ENCODE results near the gene PKN1.
"Not testable (repeated sequence)": the region's sequence is repeated elsewhere in the genome, so short reads cannot be mapped to it uniquely, and the experiment has no call there.

Gene PKN1

DNA sequence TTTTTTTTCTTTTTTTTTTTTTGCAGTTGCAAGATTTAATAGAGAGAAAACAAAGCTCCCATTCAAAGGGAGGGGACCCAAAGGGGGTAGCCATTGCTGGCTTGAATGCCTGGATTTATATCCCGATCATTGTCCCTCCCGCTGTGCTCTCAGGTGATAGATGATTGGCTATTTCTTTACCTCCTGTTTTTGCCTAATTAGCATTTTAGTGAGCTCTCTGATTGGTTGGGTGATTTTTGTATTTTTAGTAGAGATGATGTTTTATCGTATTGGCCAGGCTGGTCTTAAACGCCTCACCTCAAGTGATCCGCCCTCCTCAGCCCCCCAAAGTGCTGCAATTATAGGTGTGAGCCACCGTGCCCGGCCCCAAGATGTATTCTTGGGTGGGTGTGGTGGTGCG lies 71.5 kb downstream of the PKN1 start:
- 0% methylated on average over 1 of the region's 8 CpGs for whole genome bisulfite sequencing (ENCODE audit: insufficient coverage, insufficient read length)
- not testable (repeated sequence) for H3K27me3 ChIP-seq (ENCODE audit: control insufficient read depth, insufficient read depth, low read length); H3K36me3 ChIP-seq (ENCODE audit: control insufficient read depth, insufficient read depth, low read length); H3K27ac ChIP-seq (ENCODE audit: low read length); H3K4me1 ChIP-seq (ENCODE audit: control insufficient read depth, insufficient read depth, low read length); H3K4me3 ChIP-seq (ENCODE audit: low read length); DNase-seq (ENCODE audit: low read depth, low spot score); H3K9me3 ChIP-seq (ENCODE audit: control insufficient read depth, insufficient read depth, low read length)

DNA sequence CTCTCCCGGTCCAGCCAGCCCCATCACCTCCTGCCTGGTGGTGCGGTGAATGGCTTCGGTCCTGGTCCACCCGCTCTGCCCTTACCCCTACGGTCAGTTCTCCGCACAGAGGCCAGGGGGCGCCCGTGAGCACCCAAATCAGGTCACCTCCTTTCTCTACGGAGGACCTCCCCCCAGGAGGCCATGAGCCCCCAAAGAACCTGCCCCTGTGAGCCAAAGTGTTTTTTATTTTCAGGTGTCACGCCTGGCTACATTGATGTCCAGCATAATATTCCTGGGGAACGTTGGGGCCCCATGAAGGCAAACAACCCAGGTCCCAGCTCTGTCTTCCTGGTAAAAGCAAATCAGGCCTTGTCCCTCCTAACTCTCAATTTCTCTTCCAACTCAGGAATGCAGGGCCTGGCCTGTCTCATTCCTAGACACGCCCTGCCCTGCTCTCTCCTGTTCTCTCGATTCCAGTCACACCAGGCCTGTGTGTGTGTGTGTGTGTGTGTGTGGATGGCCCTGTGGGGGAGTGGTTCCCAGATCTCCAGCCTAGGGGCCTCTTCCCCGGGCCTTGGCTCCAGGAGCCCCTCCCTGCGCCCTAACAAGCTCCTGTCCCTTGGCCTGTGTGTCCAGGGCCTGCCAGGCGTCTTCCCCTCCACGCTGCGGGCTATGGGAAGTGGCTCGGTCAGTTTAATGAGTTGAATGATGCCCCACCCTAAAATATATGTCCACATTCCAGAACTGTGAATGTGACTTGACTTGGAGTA lies 72.6 kb downstream of the PKN1 start:
- Histone ChIP-seq H3K9me3 (ENCODE audit: control insufficient read depth, insufficient read depth, low read length) (no peaks in the 10 kb centered on the region), H3K27ac (ENCODE audit: low read length) (no peak overlapping the region), H3K4me1 (ENCODE audit: control insufficient read depth, insufficient read depth, low read length) (no peaks in the 10 kb centered on the region), H3K4me3 (ENCODE audit: low read length) (no peak overlapping the region), H3K27me3 (ENCODE audit: control insufficient read depth, insufficient read depth, low read length) (no peaks in the 10 kb centered on the region), H3K36me3 (ENCODE audit: control insufficient read depth, insufficient read depth, low read length) (no peaks in the 10 kb centered on the region)
- no CpG with 5 or more reads among the region's 19 CpGs for whole genome bisulfite sequencing (ENCODE audit: insufficient coverage, insufficient read length)
- no peak for DNase-seq (ENCODE audit: low read depth, low spot score)

DNA sequence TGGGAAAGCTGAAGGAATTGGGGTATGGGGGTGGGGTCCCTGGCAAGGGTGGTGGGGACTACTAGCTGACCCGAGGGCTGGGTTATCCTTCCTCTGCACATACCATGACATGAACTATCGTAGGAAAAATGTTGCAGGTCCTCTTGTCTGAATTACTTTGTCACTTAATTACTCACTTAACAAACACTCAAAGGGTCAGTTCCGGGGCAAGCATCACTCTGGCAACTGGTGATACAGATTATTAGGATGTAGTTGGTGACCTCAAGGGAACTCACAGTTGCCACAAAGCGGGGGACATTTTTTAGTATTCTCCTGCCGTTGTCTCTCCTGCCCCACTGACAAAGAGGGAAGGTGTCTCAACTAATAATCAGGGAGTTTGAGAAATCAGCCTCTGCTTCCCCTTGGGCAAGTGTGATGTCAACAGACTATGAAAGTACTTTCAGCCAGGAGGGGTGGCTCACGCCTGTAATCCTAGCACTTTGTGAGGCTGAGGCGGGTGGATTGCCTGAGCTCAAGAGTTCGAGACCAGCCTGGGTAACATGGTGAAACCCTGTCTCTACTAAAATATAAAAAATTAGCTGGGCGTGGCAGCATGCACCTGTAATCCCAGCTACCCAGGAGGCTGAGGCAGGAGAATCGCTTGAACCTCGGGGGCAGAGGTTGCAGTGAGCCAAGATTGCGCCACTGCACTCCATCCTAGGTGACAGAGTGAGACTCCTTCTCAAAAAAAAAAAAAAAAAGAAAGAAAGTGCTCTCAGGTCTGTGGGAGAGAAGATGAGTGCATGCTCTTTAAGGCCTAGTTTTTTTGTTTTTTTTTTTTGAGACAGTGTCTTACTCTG lies 74.8 kb downstream of the PKN1 start:
- no peaks in the 10 kb centered on the region for H3K27me3 ChIP-seq (ENCODE audit: control insufficient read depth, insufficient read depth, low read length)
- no peak overlapping the region for H3K27ac ChIP-seq (ENCODE audit: low read length)
- WGBS (ENCODE audit: insufficient coverage, insufficient read length), result no CpG with 5 or more reads among the region's 12 CpGs
- H3K4me3 ChIP-seq (ENCODE audit: low read length), result no peak overlapping the region
- DNase-seq (ENCODE audit: low read depth, low spot score), result no peak
- no peaks in the 10 kb centered on the region for H3K4me1 ChIP-seq (ENCODE audit: control insufficient read depth, insufficient read depth, low read length)
- H3K9me3 ChIP-seq (ENCODE audit: control insufficient read depth, insufficient read depth, low read length), result no peaks in the 10 kb centered on the region
- no peaks in the 10 kb centered on the region for H3K36me3 ChIP-seq (ENCODE audit: control insufficient read depth, insufficient read depth, low read length)

DNA sequence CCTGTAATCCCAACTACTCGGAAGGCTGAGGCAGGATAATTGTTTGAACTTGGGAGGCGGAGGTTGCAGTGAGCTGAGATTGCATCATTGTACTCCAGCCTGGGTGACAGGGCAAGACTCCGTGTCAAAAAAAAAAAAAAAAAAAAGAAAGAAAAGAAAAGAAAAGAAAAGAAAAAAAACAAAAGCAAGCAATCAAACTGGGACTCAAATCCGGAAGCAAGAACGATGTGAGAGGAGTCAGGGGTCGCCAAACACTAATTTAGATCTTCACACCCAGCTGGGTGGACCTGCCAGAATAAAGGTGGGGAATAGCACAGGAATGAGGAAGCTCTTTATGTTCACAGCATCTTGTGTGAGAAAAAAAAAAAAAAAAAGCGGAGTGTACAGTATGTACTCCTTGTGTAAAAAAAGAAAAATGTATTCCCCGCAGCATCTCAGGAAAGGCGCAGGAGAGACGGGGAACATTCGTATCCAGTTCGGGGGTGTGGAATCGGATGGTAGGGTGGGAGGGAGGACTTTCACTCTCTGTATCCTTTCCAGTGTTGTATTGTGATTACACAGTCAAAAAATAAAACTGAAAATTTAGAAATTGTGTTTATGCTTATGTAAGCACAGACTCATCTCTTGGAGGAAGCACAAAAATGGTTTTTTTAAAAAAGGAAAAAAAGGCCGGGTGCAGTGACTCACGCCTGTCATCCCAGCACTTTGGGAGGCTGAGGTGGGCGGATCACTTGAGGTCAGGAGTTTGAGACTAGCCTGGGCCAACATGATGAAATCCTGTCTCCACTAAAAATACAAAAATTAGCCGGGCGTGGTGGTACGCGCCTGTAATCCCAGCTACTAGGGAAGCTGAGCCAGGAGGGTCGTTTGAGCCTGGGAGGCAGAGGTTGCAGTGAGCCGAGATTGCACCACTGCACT lies 77.5 kb downstream of the PKN1 start:
- no peak overlapping the region for H3K27ac ChIP-seq (ENCODE audit: low read length)
- DNase-seq (ENCODE audit: low read depth, low spot score), result no peak
- H3K36me3 ChIP-seq (ENCODE audit: control insufficient read depth, insufficient read depth, low read length), result peaks cover 11% of the 10 kb centered on the region
- no peaks in the 10 kb centered on the region for H3K27me3 ChIP-seq (ENCODE audit: control insufficient read depth, insufficient read depth, low read length)
- no peaks in the 10 kb centered on the region for H3K9me3 ChIP-seq (ENCODE audit: control insufficient read depth, insufficient read depth, low read length)
- no peak overlapping the region for H3K4me3 ChIP-seq (ENCODE audit: low read length)
- WGBS (ENCODE audit: insufficient coverage, insufficient read length), result no CpG with 5 or more reads among the region's 22 CpGs
- no peaks in the 10 kb centered on the region for H3K4me1 ChIP-seq (ENCODE audit: control insufficient read depth, insufficient read depth, low read length)

DNA sequence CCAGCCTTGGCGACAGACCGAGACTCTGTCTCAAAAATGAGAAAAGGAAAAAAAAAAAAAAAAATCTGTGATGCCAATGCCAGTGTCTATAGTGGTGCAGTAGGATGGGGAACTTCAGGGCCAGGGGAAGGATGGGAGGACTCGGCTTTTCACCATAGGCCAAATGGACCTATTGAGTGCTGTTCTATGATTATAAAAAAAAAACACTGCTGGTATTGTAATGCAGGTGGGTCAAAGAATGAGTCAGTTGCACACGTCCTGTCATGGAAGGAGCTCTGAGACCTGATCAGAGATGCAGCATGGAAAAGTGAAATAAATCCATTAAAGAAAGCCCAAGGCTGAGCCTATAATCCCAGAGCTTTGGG lies 78.1 kb downstream of the PKN1 start:
- no CpG with 5 or more reads among the region's 4 CpGs for WGBS (ENCODE audit: insufficient coverage, insufficient read length)
- DNase-seq (ENCODE audit: low read depth, low spot score), result no peak
- Histone ChIP-seq H3K4me3 (ENCODE audit: low read length) (no peak overlapping the region), H3K9me3 (ENCODE audit: control insufficient read depth, insufficient read depth, low read length) (no peaks in the 10 kb centered on the region), H3K4me1 (ENCODE audit: control insufficient read depth, insufficient read depth, low read length) (no peaks in the 10 kb centered on the region), H3K27ac (ENCODE audit: low read length) (no peak overlapping the region), H3K27me3 (ENCODE audit: control insufficient read depth, insufficient read depth, low read length) (no peaks in the 10 kb centered on the region), H3K36me3 (ENCODE audit: control insufficient read depth, insufficient read depth, low read length) (peaks cover 12% of the 10 kb centered on the region)

DNA sequence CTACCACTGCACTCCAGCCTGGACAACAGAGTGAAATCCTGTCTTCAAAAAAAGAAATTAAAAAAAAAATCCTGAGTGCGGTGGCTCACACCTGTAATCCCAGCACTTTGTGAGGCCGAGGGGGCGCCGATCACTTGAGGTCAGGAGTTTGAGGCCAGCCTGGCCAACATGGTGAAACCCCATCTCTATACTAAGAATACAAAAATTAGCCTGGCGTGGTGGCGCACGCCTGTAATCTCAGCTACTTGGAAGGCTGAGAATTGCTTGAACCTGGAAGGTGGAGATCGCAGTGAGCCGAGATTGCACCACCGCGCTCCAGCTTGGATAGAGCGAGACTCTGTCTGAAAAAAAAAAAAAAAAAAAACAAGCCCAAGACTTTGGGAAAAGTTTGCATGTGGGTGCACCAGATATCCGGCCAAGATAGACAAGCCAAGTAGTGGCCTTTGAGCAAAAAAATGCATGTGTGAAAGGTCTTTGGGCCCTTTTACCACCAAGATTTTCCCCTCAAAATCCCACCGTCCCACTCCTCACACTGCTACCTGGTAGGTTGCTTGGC lies 79.4 kb downstream of the PKN1 start:
- H3K9me3 ChIP-seq (ENCODE audit: control insufficient read depth, insufficient read depth, low read length), result no peaks in the 10 kb centered on the region
- no CpG with 5 or more reads among the region's 14 CpGs for WGBS (ENCODE audit: insufficient coverage, insufficient read length)
- no peak overlapping the region for H3K4me3 ChIP-seq (ENCODE audit: low read length)
- H3K27me3 ChIP-seq (ENCODE audit: control insufficient read depth, insufficient read depth, low read length), result no peaks in the 10 kb centered on the region
- H3K4me1 ChIP-seq (ENCODE audit: control insufficient read depth, insufficient read depth, low read length), result peaks cover 5% of the 10 kb centered on the region; the same call in 1 of the 2 replicates
- H3K27ac ChIP-seq (ENCODE audit: low read length), result no peak overlapping the region
- H3K36me3 ChIP-seq (ENCODE audit: control insufficient read depth, insufficient read depth, low read length), result peaks cover 12% of the 10 kb centered on the region
- DNase-seq (ENCODE audit: low read depth, low spot score), result no peak

DNA sequence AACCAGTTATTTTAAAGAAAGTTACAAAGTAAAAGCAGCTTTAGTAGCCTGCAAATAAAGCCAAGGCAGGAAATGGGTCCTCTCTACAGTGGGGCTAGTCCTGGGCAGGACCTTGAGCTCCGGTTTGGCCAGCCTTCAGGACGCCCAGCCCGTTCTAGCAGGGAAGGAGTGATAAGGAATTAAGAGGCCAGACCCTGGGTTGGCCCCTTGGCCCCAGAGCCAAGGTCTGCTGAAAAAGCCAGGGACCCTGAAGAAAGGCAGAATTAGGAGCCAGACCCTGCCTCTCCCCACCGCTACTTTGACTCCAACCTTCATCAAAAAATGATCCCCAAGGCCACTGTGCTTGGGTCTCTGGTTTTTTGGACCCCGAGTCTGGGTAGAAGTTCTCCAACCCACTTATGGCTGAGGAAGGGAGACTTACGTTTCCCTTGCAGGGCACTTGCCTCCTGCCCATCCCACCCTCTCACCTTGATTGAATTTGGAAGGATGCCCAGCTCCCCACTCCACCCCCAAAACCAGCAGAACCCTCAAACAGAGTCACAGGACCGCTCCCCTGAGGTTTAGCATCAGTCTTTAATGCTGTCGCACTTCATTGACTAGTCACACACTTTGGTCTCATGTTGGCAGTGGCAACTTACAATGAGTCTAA lies 81.2 kb downstream of the PKN1 start:
- Histone ChIP-seq H3K4me3 (ENCODE audit: low read length) (no peak overlapping the region), H3K4me1 (ENCODE audit: control insufficient read depth, insufficient read depth, low read length) (peaks cover 5% of the 10 kb centered on the region; the same call in 1 of the 2 replicates), H3K27ac (ENCODE audit: low read length) (no peak overlapping the region), H3K9me3 (ENCODE audit: control insufficient read depth, insufficient read depth, low read length) (no peaks in the 10 kb centered on the region), H3K36me3 (ENCODE audit: control insufficient read depth, insufficient read depth, low read length) (peaks cover 12% of the 10 kb centered on the region), H3K27me3 (ENCODE audit: control insufficient read depth, insufficient read depth, low read length) (no peaks in the 10 kb centered on the region)
- DNase-seq (ENCODE audit: low read depth, low spot score), result no peak
- no CpG with 5 or more reads among the region's 8 CpGs for WGBS (ENCODE audit: insufficient coverage, insufficient read length)

DNA sequence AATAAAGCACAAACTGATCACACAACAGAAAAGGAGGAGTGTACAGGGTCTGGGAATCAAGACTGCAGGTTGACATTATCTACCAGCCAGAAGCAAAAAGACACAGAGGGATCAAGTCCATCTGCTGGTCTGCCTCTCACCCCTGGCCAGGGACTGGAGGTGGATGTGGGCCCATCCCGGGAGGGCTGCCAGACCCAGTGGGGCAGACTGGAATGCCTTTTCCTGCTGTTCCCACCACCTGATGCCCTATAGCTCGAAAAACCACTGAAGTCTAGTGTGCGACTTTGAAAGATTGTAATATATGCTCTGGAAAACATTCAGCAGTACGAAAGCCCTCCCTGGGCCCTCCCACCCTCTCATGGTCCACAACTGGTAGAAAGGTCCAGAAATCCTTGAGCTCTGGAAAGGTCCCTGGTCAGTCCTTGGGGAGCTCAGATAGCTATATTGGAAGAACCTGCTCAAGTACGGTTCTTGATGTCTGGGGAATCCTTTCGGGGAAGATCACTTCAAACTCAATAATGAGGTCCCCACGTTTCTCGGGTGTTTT lies 82.5 kb downstream of the PKN1 start:
- no peak for DNase-seq (ENCODE audit: low read depth, low spot score)
- no peak overlapping the region for H3K4me3 ChIP-seq (ENCODE audit: low read length)
- no peak overlapping the region for H3K27ac ChIP-seq (ENCODE audit: low read length)
- H3K36me3 ChIP-seq (ENCODE audit: control insufficient read depth, insufficient read depth, low read length), result peaks cover 12% of the 10 kb centered on the region
- H3K27me3 ChIP-seq (ENCODE audit: control insufficient read depth, insufficient read depth, low read length), result no peaks in the 10 kb centered on the region
- H3K9me3 ChIP-seq (ENCODE audit: control insufficient read depth, insufficient read depth, low read length), result no peaks in the 10 kb centered on the region
- no CpG with 5 or more reads among the region's 8 CpGs for WGBS (ENCODE audit: insufficient coverage, insufficient read length)
- peaks cover 6% of the 10 kb centered on the region; the same call in 1 of the 2 replicates for H3K4me1 ChIP-seq (ENCODE audit: control insufficient read depth, insufficient read depth, low read length)

DNA sequence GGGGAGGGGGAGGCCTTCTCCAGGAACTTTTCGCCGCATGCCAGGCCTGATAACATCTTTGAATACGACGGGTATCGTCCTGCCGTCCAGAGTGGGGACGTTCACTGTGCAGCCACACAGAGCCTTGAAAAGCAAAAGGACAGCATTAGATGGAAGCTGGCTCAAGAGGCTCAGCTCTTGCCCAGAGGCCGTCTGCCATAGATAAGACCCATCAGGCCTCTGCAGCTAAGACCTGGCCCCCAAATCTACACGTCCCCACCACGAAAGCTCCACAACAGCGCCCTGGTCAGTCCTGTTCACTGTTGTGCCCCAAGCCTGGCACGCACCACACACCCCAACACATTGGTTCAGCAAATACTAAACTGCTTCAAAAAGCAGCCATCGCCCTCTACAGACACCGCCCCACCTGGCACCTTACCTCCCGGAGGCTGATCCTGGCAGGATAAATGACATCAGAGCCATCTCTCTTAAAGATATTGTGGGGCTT lies 83.0 kb downstream of the PKN1 start:
- H3K27ac ChIP-seq (ENCODE audit: low read length), result no peak overlapping the region
- no peak overlapping the region for H3K4me3 ChIP-seq (ENCODE audit: low read length)
- H3K27me3 ChIP-seq (ENCODE audit: control insufficient read depth, insufficient read depth, low read length), result no peaks in the 10 kb centered on the region
- no peaks in the 10 kb centered on the region for H3K9me3 ChIP-seq (ENCODE audit: control insufficient read depth, insufficient read depth, low read length)
- DNase-seq (ENCODE audit: low read depth, low spot score), result no peak
- no CpG with 5 or more reads among the region's 15 CpGs for WGBS (ENCODE audit: insufficient coverage, insufficient read length)
- peaks cover 6% of the 10 kb centered on the region; the same call in 1 of the 2 replicates for H3K4me1 ChIP-seq (ENCODE audit: control insufficient read depth, insufficient read depth, low read length)
- H3K36me3 ChIP-seq (ENCODE audit: control insufficient read depth, insufficient read depth, low read length), result peaks cover 12% of the 10 kb centered on the region

Measured in iPS DF 6.9 (cell line).